Stimulated activated CD8-positive, alpha-beta memory T cell treated with anti-CD3 and anti-CD28 coated beads, Interleukin-7, amount 100 ng/mL, for 1 hour (primary cell): Measurements from ENCODE around the gene MTG2.

Experiments
- DNase-seq, 2 donors: peaks; one replicate each; pipeline ENCODE4 v3.0.0-alpha.2; 2020; ENCODE audit warnings: low read depth in 2 of 2

The MTG2 gene

GRCh38 chr20:62205618-62206387 is 23.0 kb downstream of the MTG2 start:
- no peak for DNase-seq

- no peak for DNase-seq
Measured at GRCh38 chr20:62206388-62206775, 23.6 kb downstream of the MTG2 start.

GRCh38 chr20:62208061-62208794 is 25.4 kb downstream of the MTG2 start:
- DNase-seq, result no peak

- DNase-seq, result no peak
Measured at GRCh38 chr20:62208795-62209755, 26.2 kb downstream of the MTG2 start.

- no peak for DNase-seq
Measured at GRCh38 chr20:62209850-62210495, 27.1 kb downstream of the MTG2 start.

GRCh38 chr20:62210496-62210855 is 27.6 kb downstream of the MTG2 start:
- DNase-seq, result no peak

- no peak for DNase-seq
Measured at GRCh38 chr20:62211216-62211615, 28.4 kb downstream of the MTG2 start.

- DNase-seq, result no peak
Measured at GRCh38 chr20:62211769-62212288, 29.0 kb downstream of the MTG2 start.

GRCh38 chr20:62212299-62212698 is 29.5 kb downstream of the MTG2 start:
- DNase-seq, result no peak

GRCh38 chr20:62214067-62214466 is 31.2 kb downstream of the MTG2 start:
- DNase-seq, result no peak

- no peak for DNase-seq
Measured at GRCh38 chr20:62215020-62215990, 32.5 kb downstream of the MTG2 start.

- DNase-seq, result no peak
Measured at GRCh38 chr20:62215991-62216635, 33.3 kb downstream of the MTG2 start.

GRCh38 chr20:62216636-62217566 is 34.1 kb downstream of the MTG2 start:
- DNase-seq, result no peak

GRCh38 chr20:62217913-62218773 is 35.3 kb downstream of the MTG2 start:
- no peak for DNase-seq

GRCh38 chr20:62219101-62219991 is 36.5 kb downstream of the MTG2 start:
- no peak for DNase-seq

GRCh38 chr20:62219992-62220665 is 37.3 kb downstream of the MTG2 start, which contains the start of gene HRH3:
Gene HRH3 (minus strand): TSS chr20:62220278. CDS start chr20:62219970, 308 bp downstream.
- DNase-seq, result no peak
